GM19324 (cell line): Measurements from ENCODE around the gene CRACR2B.
A peak's percentile ranks its signal among the peaks of the same experiment; 100 is the strongest.

Experiments used
- ATAC-seq: cut with Tn5 transposase; IDR thresholded peaks from one replicate; pipeline ENCODE4 v1.9.1; 2021; ENCODE audit warnings: mild to moderate bottlenecking, moderate library complexity; ENCODE audit not compliant: unreplicated experiment, low FRiP score

The CRACR2B gene

DNA sequence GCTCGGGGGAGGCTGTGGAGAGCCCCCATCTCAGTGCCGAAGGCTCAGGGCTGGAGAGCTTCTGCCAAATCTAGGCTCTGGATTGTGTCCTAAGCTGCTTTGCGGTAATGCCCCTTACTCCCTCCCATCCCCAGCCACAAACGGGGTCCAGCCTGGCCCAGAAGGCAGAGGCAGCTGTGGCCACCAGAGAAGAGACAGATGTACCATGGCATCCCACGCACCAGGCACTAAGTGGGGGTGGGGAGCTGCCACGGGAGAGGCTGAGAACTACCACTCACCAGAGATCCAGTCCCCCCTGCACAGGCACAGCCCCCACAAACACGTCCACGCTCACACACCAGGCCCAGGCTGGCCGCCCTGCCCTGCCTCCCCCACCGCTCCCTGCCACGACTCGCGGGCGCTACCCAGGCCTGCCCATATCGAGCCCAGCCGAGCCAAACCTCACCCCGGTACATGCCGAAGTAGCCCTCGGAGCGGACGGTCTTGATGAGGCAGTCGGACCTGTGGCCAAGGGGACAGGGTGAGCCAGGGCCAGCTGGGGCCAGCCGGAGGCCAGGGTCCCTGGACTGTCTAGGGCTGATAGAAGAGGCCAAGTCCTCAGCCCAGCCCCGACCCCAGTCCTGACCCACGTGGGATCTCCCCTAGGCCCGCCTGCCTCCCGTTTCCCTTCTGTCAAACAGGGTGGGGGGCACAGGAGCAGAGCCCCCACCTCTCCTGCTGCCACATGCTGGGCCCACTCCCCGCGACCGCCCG is 33.5 kb upstream of the CRACR2B start:
- no peak for ATAC-seq

DNA sequence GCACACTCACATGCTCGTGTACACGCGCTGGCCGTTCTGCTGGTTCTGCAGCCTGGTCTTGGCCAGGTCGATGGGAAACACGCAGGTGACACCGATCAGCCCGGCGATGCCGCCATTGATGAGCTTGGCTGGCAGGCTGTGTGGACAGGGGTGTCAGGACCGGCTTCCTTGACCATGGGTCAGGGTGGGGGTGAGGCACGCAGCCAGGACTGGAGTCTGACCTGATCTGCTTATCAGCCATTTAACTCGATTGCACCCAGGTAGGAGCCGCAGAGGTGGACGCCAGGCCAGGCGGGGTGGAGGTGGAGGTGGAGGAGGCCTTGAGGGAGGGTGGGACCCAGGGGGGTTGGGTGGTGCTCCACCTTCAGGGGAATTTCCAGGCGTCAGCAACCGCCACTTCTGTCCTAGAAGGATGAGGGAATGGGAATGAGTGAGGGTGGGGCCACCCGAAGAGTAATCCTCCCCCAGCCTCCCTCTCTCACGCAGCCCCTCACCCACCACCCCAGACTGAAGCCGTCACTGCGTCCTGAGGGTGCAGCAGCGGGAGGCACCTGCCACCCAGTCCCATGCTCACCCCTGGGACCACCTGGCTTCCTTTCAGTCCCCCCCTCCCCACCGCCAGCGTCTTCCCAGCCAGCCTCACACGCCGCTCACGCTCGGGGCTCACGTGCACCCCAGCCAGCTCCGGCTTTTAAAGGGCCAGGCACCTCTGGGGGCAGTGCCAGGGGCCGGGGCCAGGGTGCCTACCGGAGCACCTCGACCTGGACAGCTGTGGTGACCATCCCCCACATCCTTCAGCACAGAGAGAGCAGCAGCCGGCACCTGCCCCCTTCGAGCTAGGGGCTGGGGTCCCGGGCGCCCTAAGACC is 32.7 kb upstream of the CRACR2B start:
- ATAC-seq: no peak

DNA sequence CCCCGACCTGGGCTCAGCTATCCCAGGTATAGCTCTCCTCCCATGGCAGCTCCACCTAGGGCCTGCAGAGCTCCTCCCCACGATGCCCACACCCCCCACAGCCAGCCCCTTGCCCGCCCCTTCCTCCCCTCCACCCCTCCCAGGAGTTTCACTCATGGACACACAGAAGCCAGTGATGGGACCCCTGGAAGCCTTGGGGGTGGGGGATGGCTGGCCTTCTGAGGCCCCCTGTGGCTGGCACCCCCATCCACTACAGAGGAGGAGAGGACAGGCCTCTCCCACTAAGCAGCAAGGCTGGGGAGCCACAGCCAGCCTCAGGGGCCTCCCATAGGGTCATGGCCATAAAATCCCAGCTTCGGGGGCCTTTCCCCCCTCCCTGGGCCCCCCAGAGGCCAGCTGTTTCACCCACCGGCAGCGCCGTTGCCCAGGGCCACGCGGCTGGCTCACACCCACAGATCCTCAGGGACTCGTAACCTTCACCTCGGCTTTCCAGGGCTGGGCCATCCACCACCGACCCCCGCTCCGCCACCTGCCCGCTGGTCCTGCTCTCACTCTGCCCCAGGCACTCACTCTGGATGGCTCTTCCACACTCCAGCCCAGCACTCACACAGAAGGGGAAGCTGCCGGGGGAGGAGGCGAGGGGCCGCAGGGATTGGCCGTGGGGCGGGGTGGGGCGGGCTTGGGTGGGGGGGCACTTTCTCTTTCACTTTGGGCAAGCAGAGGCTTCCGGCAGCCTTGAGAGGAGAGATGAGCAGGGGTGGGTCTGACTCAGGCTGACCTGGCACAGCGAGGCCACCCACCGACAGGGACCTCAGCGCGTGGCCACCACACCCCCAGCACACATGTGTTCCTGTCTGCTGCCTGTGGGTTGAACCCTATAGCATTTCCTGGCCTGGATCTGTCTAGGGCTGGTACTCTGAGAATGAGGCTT is 31.8 kb upstream of the CRACR2B start:
- no peak for ATAC-seq

DNA sequence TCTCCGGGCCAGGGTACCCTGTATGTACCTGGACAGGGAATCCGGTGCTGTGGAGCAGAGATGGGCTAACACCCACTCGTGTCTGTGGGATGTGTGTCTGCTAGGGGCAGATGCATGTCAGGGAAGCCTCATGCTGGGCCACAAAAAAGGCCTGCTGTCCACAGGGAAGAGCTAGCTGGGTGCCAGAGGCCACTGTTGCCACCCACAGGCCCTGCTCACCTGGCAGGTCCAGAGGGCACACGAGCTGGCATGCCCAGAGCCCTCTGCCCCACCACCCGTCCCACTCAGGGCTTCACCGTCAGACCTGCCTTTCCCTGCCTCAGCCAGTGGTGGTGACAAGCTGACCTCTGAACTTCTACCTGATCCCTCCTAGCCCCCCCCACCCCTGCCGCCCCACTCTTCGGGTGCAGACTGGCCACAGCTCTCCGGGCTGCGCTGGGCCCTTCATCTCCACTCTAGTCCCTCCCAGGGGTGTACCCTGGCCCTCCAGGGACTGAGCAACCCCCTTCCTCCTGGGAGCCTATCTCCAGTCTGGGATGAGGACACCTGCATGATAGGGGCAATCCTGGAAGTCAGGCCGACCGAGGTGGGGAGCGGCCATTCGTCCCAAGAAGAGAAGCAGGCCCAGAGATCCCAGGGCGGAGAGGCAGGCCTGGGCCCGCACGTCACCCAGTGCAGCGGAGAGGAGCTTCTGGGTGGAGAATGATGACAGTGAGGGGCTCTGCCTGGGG is 31.0 kb upstream of the CRACR2B start:
- no peak for ATAC-seq

DNA sequence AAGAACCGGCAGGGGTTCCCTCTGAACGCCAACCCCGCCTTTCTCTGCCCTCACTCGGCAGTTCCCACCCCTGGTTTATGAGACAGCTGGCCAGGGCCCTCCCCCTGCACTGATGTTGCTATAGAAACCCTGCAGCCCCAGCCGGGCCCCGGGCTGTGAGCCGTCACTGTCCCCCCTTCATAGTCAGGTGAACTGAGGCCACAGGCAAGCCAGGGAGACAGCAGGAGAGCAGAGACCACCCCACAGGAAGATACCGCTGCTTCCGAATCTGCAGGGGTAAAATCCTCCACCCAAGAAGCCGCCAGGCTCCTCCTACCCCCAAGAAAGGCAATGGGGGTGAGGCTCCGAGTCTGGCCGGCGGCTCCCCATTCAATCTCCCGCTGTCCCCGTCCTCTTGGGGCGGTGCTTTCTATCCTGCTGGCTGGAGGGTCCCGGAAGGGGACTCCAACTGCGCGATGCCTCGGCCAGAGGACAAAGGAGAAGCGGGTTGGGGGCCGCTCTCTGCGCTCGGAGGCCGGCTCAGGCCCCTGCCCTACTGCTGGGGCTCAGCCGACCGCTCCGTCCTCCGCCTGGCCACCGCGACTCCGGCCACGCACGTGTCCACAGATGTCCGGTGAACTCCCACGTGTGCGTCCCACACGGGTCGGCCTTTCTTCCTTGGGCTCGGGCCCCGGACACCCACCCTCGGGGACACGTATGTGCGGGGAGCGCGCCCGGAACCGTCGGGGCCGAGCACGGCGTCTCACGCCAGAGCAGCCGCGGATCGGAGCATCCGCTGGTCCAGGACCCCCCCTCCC is 30.2 kb upstream of the CRACR2B start:
- ATAC-seq: peak; percentile 43

DNA sequence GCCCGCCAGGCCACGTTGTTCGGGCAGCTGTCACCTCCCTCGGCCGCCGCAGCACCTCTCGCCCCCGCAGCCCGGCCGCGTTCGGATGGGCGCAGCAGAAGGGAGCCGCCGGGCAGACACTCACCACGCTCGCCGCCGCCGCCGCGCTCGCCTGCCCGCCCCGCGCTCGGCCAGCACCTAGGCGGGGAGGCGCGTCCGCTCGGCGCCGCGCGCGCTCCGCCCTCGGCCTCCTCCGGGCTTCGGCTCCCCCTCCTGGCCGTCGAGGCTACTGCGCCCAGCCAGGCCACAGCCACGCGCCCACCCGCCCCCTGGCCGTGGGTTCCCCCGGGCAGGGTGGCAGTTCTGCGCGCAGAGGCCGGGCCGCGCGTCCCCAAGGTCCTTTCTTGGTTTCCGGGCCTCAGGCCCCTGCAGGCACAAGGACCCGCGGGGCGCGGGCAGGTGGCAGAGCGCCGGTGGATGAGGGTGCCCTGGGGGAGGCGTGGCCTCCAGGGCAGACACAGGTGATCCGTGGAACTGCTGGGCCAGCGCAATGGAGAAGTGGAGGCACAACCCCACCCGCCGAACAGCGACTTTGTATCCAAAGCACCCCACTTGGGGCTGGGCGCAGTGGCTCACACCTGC is 29.5 kb upstream of the CRACR2B start, which contains the start of gene SLC25A22:
Gene SLC25A22 (minus strand): TSS at position 189 of the 621 bp plus-strand sequence. CDS start 3,275 bp downstream, outside the sequence.
- peak; percentile 65 for ATAC-seq

DNA sequence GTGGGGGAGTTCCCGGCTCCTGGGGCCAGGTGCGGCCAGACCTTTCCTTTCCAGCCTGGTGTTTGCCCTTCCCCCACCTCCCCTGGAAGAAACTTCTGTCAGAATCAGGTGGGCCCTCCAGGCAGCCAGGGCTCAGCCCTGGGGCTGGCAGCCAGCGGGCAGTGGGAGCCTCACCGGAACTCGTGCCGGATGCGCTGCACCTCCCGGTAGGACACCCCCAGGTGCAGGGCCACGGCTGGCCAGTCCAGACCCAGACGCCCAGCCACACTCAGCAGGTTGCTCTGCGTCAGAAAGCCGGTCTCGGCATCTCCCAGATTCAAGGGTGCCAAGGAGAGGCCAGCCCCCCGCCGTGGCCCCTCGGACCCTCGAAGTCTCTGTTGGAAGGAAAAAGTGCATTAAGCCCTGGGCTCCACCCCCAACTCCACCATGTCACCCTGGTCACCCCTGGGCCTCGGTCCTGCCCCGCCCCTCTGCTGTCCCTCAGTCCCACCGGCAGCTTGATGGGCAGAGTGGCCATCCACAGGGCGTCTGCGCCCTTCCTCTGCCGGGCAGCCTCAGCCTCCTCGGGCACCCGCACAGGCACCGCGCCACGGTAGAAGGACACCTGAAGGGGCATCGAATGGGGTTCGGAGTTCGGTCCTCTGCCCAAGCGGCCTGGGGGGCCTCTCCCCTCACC is 27.9 kb upstream of the CRACR2B start:
- no peak for ATAC-seq

DNA sequence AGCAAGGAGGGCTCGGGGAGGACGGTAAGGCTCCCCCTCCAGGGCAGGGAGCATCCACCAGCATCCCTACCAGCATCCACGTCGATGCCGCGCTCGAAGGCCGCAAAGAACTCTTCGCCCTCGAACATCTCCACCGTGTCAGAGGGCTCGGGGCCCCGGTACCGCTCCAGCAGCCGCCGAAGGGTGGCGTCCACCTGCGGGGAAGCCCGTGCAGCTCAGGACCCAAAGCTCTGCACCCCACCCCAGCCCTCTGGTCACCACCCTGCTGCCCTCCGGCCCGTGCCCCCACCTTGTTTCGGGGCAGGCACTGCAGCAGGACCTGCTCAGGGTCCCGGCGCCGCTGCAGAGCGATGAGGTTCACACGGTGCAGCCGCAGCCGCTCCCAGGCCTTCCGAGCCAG is 27.2 kb upstream of the CRACR2B start:
- no peak for ATAC-seq

DNA sequence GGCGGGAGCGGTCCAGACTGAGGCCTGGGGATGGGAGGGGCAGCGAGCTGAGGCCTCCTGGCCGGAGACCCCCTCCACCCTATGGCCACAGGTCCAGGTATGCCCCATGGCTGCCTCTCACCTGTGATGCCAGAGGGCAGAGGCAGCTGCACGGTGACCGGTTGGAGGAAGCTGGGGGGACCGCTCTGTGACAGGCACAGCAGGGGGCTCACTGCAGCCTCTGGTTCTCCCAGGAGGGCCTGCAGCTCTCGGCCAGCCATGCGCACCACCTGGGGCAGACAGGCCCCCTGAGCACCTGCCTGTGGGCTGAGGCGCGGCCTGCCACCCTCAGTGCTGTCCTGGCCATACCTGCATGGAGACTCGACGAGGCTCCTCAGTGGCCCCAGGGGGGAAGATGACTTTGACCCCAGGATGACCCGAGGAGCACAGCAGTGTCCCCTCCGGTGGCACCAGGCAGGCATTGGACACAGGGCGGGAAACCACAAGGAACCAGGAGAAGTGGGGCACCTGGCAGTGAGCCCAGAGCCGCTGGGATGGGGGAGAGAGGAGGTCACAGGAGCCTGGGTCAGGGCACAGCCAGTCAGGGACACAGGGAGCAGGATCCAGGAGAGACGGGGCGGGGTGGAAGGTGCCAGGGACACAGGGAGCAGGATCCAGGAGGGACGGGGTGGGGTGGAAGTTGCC is 26.5 kb upstream of the CRACR2B start:
- ATAC-seq: no peak

DNA sequence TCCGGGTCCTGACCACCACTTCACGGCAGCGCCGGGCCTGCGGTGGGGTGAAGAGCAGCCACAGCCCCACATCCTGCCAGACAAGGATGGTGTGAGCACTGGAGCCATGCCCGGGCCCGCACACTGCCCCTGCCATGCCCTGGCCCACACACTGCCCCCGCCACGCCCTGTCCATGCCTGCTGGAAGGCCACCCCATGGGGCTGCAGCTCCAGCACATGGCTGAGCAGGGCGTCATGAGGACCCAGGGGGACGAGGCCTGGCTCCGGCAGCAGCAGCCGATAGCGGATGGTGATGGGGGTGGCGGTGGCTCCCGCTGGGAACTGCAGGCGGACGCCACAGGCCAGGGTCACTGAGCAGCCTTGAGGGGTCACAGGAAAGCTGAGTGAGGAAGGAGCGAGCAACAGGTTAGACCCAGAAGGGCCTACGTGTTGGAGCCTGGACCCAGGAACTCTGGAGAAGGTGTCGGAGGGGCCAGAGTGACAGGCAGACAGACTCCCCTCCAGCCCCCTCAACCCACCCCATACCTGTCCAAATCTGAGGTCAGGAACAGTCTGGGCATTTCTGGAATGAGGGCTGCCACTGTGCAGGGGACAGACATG is 25.6 kb upstream of the CRACR2B start:
- ATAC-seq: no peak

DNA sequence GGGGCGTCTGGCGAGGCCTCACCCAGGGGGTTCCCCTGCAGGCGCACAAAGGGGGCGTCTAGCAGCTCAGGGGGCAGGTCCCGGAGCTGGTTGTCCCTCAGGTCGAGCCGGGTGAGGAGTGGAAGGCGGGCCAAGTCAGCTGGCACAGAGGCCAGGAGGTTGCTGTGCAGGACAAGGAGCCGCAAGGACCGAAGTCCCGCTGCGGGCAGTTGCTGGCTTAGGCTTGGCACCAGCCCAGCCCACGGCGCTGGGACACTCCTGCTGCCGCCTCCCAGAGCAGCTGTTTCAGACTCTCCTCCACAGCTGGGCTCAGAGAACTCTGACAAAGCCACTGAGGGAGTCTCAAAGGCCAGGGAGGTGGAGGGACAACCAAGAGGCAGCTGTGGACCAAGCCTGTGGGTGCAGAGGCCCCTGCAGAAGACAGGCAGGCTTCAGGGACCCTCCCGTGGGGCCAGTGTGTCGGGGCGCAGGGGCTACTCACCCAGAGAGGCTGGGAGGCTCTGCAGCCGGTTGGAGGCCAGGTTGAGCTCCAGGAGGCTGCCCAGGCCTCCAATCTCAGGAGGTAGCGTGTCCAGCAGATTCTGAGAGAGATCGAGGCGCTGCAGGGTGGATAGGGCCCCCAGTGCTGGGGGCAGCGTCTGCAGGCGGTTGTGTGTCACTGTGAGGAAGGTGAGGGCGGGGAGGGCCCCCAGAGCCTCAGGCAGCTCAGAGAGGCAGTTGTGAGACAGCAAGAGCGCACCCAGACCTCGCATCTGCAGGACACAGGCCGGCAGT is 24.8 kb upstream of the CRACR2B start:
- ATAC-seq: no peak

DNA sequence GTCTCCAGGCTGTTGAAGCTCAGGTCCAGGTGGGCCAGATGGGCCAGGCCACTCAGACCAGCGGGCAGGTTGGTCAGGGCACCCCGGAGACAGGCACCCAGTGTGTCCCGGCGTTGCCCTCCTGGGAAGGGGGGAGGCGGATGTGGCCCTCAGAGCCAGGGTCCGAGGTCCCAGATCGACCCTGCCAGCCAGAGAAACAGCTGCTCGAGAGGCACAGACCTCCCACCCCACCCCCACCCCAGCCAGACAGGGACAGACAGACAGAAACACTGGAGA is 24.3 kb upstream of the CRACR2B start:
- ATAC-seq: no peak

DNA sequence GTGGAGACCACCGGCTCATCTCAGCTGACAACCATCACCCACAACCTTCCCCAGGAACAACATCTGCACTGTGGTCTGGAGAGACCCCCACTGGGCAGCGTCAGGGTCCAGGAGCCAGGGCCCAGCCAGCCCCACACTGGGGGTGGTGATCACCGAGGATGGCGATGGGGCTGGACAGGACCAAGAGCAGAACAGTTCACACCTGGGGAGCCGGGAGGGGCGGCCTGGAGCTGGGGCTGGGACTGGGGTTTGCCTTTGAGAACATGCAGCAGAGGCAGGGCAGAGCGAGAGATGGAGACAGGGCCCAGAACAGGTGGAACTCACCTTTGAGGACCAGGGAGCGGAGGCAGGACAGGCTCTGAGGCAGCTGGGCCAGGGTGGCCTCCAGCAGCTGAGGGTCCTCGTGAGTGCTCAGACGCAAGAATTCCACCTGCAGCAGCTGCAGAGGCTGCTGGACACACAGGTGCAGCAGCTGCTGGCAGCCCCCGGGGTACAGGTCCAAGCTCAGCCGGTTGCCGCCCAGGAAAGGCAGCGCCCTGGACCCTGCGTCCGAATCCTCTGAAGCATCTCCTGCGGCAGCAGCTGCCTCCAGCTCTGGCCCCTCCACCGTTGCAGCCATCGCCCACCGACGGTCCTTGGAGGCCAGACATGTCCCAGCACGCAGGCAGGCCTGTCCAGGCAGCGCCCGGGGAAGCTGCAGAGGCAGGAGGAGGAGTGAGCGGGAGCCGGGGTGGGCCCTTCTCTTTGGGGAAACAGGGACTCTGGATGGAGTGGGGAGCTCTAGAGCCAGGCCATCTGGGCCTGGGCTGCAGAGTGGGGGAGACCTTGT is 23.7 kb upstream of the CRACR2B start:
- ATAC-seq: no peak

DNA sequence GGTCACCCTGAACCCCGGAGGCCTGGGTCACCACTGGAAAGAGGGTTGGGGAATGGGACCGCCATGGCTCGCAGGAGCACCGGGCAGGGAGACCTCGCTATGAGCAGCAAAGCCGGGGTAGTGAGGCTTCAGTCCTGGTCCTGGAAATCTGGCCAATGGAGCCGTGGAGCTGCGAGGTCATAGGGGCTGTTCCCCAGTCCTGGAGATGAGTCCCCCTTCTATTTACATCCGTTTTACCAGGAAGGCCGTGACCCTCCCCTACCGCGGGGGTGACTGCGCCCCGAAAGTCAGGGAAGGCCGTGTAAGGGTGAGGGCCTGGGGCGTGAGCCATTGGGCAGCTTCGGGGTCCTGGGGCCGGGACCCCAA is 23.1 kb upstream of the CRACR2B start:
- no peak for ATAC-seq

DNA sequence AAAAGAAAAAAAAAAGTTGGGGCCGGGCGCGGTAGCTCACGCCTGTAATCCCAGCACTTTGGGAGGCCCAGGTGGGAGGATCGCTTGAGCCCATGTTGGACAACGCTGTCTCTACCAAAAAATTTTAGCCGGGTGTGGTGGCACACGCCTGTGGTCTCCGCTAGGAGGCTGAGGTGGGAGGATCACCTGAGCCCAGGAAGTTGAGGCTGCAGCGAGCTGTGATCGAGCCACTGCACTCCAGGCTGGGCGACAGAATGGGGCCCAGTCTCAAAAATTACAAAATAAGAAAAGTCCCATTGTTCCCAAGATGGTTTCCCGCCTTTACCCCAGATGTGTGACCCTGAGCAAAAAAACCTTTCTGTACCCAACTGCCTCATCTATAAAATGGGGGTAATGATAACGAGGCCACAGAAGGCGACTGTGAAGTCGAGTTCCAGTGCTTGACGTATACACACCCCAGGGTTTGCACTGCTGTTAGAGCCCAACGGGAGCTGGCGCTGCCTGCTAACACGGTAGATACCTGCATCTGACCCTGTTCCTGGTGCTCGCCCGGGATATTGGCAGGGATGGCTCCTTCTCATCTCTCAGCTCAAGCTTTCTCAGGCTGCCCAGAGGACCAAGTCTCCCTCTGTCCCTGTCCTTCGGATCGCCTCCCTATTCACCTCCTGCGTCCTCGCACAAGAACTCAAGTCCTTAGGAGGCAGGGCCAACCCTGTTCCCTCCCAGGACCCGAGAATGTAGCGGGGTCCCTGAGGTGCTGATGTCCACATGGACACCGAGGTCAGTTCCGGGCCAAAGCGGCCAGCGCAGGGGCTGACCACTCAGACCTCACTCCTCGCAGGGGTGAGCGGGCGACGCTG is 19.1 kb upstream of the CRACR2B start:
- no peak for ATAC-seq
